Measurements from ENCODE around the gene RIPOR3. TPM values are rescaled to one million over a fixed set of nuclear protein-coding genes. Genes with fewer than 3 reads are reported as not detected.

The RIPOR3 gene
- total RNA-seq, 4 donors from 2014 or later, result 8.2 to 51.2 (median 20.5) TPM

GRCh38 chr20:50695135-50695872 is 4.0 kb upstream of the RIPOR3 start:
- Histone ChIP-seq H3K9me3 (no peaks in the 10 kb centered on the region), H3K36me3 (no peaks in the 10 kb centered on the region), H3K4me3 (no peak overlapping the region), H3K4me1 (peaks cover 0 to 20% (median 0%) of the 10 kb centered on the region in 4 donors), H3K27me3 (peaks cover 0 to 10% of the 10 kb centered on the region in 2 donors), H3K27ac (no peak overlapping the region)
- no peak for TF ChIP-seq POLR2A (IDR thresholded peaks at IDR 0.05)
- TF ChIP-seq, protein P1, sequence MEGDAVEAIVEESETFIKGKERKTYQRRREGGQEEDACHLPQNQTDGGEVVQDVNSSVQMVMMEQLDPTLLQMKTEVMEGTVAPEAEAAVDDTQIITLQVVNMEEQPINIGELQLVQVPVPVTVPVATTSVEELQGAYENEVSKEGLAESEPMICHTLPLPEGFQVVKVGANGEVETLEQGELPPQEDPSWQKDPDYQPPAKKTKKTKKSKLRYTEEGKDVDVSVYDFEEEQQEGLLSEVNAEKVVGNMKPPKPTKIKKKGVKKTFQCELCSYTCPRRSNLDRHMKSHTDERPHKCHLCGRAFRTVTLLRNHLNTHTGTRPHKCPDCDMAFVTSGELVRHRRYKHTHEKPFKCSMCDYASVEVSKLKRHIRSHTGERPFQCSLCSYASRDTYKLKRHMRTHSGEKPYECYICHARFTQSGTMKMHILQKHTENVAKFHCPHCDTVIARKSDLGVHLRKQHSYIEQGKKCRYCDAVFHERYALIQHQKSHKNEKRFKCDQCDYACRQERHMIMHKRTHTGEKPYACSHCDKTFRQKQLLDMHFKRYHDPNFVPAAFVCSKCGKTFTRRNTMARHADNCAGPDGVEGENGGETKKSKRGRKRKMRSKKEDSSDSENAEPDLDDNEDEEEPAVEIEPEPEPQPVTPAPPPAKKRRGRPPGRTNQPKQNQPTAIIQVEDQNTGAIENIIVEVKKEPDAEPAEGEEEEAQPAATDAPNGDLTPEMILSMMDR (IDR thresholded peaks at IDR 0.05), result no peak
- DNase-seq, result no peak

DNA sequence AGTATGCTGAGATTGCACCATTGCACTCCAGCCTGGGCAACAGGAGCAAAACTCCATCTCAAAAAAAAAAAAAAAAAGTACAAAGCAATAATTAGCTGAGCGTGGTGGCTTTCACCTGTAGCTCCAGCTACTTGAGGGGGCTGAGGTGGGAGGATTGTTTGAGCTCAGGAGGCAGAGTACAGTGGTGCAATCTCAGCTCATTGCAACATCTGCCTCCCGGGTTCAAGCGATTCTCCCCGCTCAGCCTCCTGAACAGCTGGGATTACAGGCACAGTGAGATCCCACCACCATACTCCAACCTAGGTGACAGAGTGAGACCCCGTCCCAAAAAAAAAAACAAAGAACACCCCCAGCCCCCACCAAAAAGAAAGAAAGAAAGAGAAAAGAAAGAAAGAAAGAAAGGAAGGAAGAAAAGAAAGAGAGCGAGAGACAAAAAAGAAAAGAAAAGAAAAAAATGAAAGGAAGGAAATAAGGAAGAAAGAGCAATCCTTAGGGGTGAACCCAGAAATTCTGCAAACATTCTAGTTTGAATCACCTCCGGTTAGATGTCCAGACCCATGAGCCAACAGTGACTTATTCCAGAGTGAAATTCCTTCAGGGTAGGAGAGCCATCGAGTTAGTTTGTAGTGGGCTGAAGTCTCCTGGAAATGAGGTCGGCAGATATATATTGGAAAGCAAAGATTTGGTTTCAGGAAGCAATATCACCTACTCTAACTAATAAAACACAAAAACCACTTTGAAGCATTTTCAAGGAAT is 3.2 kb upstream of the RIPOR3 start:
- no peak overlapping the region for H3K4me3 ChIP-seq
- H3K27ac ChIP-seq, result no peak overlapping the region
- peaks cover 0 to 27% (median 0%) of the 10 kb centered on the region in 4 donors for H3K4me1 ChIP-seq
- H3K9me3 ChIP-seq, result no peaks in the 10 kb centered on the region
- H3K36me3 ChIP-seq, result no peaks in the 10 kb centered on the region
- peaks cover 0 to 10% of the 10 kb centered on the region in 2 donors for H3K27me3 ChIP-seq
- TF ChIP-seq, protein P1 (IDR thresholded peaks at IDR 0.05), result no peak
- no peak for TF ChIP-seq POLR2A (IDR thresholded peaks at IDR 0.05)
- no peak for DNase-seq

DNA sequence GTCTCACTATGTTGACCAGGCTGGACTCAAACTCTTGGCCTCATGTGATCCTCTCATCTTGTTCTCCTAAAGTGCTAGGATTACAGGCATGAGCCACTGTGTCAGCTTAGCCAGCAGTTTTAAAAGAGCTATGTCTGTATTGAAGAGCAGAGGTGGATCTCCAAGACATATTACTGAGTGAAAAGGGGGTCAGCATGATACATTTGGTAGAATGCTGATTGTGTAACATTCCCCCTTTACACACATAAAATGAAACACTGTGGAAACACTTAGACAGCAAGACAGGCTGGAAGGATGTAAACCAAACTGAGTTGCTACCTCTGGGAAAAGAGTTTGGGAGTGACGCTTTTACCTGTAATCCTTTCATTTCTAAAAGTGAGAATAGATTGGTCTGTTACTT is 1.7 kb upstream of the RIPOR3 start:
- Histone ChIP-seq H3K27me3 (peaks cover 0 to 10% of the 10 kb centered on the region in 2 donors), H3K36me3 (no peaks in the 10 kb centered on the region)

DNA sequence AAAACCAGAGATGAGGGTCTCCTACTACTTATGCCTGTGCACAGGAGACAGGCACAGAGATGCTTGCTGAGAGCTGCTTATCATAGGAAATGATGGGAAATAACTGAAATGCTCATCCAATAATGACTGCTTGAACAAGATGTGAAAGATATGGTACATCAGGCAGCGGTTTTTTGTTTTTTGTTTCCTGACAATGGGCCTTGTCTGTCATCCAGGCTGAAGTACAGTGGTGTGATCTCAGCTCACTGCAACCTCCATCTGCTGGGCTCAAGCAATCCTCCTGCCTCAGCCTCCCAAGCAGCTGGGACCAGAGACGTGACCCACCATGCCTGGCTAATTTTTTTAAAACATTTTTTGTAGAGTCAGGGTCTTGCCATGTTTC is 1.2 kb upstream of the RIPOR3 start:
- Histone ChIP-seq H3K4me3 (no peak overlapping the region), H3K27me3 (peaks cover 0 to 10% of the 10 kb centered on the region in 2 donors), H3K27ac (peak overlapping the region in 2 of 4 donors; percentile 10 to 81), H3K4me1 (peaks cover 0 to 31% (median 0%) of the 10 kb centered on the region in 4 donors), H3K9me3 (no peaks in the 10 kb centered on the region), H3K36me3 (no peaks in the 10 kb centered on the region)
- DNase-seq, result no peak
- no peak for TF ChIP-seq POLR2A (IDR thresholded peaks at IDR 0.05)
- TF ChIP-seq, protein P1 (IDR thresholded peaks at IDR 0.05), result no peak

More for the DNA sequence above, 1.7 kb upstream of the RIPOR3 start:
- Histone ChIP-seq H3K4me3 (no peak overlapping the region), H3K4me1 (peaks cover 0 to 31% (median 0%) of the 10 kb centered on the region in 4 donors), H3K9me3 (no peaks in the 10 kb centered on the region), H3K27ac (peak overlapping the region in 1 of 4 donors; percentile 81)
- DNase-seq, result no peak
- TF ChIP-seq, protein P1 (IDR thresholded peaks at IDR 0.05), result no peak
- no peak for TF ChIP-seq POLR2A (IDR thresholded peaks at IDR 0.05)

DNA sequence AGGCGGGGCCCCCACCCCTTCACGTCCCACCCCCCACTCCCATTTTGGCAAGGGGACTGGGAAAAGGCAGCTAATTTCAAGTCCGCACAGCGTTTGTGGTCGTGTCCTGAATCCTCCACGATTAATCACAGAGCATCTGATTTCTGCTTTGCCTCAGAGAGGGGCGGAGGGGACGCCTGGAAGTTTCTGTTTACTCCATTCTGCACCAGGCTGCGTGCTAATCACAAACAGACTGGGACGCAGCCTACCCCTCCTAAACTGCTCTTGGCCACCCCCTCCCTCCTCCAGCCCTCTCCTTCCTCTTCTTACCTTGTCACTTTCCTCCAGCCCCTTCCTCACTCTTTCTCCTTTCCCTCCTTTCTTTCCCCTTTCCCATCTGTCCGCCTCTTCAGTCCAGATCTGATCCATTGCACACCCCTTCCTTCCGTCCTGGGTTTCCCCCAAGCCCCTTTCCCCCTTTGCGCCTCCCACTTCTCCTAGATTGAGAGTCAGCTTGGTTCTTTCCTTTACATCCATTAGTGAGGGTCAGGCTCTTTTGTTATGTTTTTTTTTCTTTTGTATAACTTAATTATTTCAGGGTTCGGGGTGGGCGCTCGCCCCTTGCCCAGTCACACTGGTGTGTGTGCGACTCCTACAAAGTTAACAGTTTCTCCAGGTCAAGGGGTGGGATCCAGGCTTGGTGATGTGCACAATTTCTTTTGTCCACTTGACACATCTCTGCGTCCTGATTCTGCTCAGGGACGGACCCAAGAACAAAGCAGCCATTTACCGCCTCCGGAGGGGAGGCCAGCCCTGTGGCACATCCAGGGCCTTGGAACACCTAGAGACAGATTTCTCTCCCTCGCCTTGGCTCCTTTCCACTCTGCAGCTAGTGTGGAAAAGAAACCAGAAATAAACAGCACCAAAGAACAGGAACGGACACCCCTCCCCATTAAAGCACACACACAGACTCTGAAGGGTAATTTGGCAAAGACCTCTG is 520 bp upstream of the RIPOR3 start:
- peak overlapping the region; percentile 40 to 81 (median 62) for H3K27ac ChIP-seq
- no peaks in the 10 kb centered on the region for H3K36me3 ChIP-seq
- peaks cover 0 to 10% of the 10 kb centered on the region in 2 donors for H3K27me3 ChIP-seq
- TF ChIP-seq, protein P1 (IDR thresholded peaks at IDR 0.05), result no peak
- no peak for TF ChIP-seq POLR2A (IDR thresholded peaks at IDR 0.05)
- peak overlapping the region; percentile 23 to 55 (median 36) for H3K4me3 ChIP-seq
- H3K9me3 ChIP-seq, result no peaks in the 10 kb centered on the region
- no peak for DNase-seq
- peaks cover 0 to 31% (median 0%) of the 10 kb centered on the region in 4 donors for H3K4me1 ChIP-seq
